HepG2 (cell line): ENCODE measurements around the gene CENPB. TPM values are rescaled to one million over a fixed set of nuclear protein-coding genes. Genes with fewer than 3 reads are reported as not detected.

Source experiments
- CCDC6 ChIP-seq: sonication (generic); formaldehyde crosslinking; IDR thresholded peaks from 2 replicates; pipeline ENCODE4 v1.8.1; 2022; ENCODE audit warnings: mild to moderate bottlenecking, missing genetic modification reagents, moderate library complexity
- CENPT ChIP-seq: sonication (generic); formaldehyde crosslinking; IDR thresholded peaks from 2 replicates; pipeline ENCODE4 v1.8.0; 2022; ENCODE audit warnings: low read depth, mild to moderate bottlenecking, moderate library complexity, missing genetic modification reagents
- FOXJ3 ChIP-seq: sonication (generic); formaldehyde crosslinking; IDR thresholded peaks from 2 replicates; pipeline ENCODE4 v1.4.0; 2020; ENCODE audit warnings: missing genetic modification reagents, mild to moderate bottlenecking, borderline replicate concordance
- GPN1 ChIP-seq: sonication (generic); formaldehyde crosslinking; IDR thresholded peaks from 2 replicates; pipeline ENCODE4 v1.5.1; 2020; ENCODE audit warnings: missing genetic modification reagents, borderline replicate concordance
- HMGXB4 ChIP-seq, 2 experiments: sonication (generic) in 1 of 2; formaldehyde crosslinking in 1 of 2; IDR thresholded peaks; 2 replicates each; pipeline versions ENCODE4 v1.4.0 to v1.6.1; 2018 to 2020; ENCODE audit warnings: missing genetic modification reagents in 2 of 2, borderline replicate concordance in 1 of 2, low read depth in 1 of 2, mild to moderate bottlenecking in 1 of 2, missing biosample characterization in 1 of 2
- HOXA3 ChIP-seq: sonication (generic); formaldehyde crosslinking; IDR thresholded peaks from 2 replicates; pipeline ENCODE4 v1.5.0; 2020; ENCODE audit warnings: missing genetic modification reagents
- KLF6 ChIP-seq: IDR thresholded peaks from 2 replicates; pipeline ENCODE4 v1.8.0; 2016; ENCODE audit warnings: missing biosample characterization, missing genetic modification reagents
- NBN ChIP-seq: fragments of 450-650 bp; conservative IDR thresholded peaks from 2 replicates; pipeline ENCODE4 v1.6.1; 2017
- PAF1 ChIP-seq: IDR thresholded peaks from 2 replicates; pipeline ENCODE4 v1.6.1; 2016; ENCODE audit warnings: missing genetic modification reagents, missing compliant biosample characterization
- TFDP2 ChIP-seq: sonication (generic); formaldehyde crosslinking; IDR thresholded peaks from 2 replicates; pipeline ENCODE4 v1.4.0; 2020; ENCODE audit warnings: missing genetic modification reagents
- THRA ChIP-seq: sonication (generic); formaldehyde crosslinking; IDR thresholded peaks from 2 replicates; pipeline ENCODE4 v1.4.0; 2020; ENCODE audit warnings: missing genetic modification reagents, borderline replicate concordance
- YY1 ChIP-seq: IDR thresholded peaks from 2 replicates; pipeline ENCODE4 v1.6.1; 2011; ENCODE audit warnings: low read length, low read depth, moderate library complexity, mild to moderate bottlenecking; ENCODE audit not compliant: insufficient read depth, insufficient replicate concordance
- ZNF317 ChIP-seq: sonication (generic); formaldehyde crosslinking; IDR thresholded peaks from 2 replicates; pipeline ENCODE4 v1.5.0; 2020; ENCODE audit warnings: mild to moderate bottlenecking, missing genetic modification reagents
- ZNF343 ChIP-seq: sonication (generic); formaldehyde crosslinking; IDR thresholded peaks from 2 replicates; pipeline ENCODE4 v1.4.0; 2020; ENCODE audit warnings: mild to moderate bottlenecking, missing genetic modification reagents
- ZNF441 ChIP-seq: sonication (generic); formaldehyde crosslinking; IDR thresholded peaks from 2 replicates; pipeline ENCODE4 v1.7.0; 2021; ENCODE audit warnings: missing genetic modification reagents, borderline replicate concordance
- ZSCAN9 ChIP-seq: IDR thresholded peaks from 2 replicates; pipeline ENCODE4 v1.6.1; 2016; ENCODE audit warnings: borderline replicate concordance
- ZUFSP ChIP-seq: sonication (generic); formaldehyde crosslinking; IDR thresholded peaks from 2 replicates; pipeline ENCODE4 v1.9.0; 2021; ENCODE audit warnings: missing genetic modification reagents, mild to moderate bottlenecking, borderline replicate concordance
- polyA plus RNA-seq, 8 experiments: library from polyadenylated mRNA; depleted of rRNA in 3 of 8; stranded (reverse) in 7 of 8; unstranded in 1 of 8; fragments of >200 nt; fragmentation: Illumina TruSeq in 4 of 8; extraction: Trizol in 4 of 8; gene quantifications; 2 replicates each; pipeline versions ENCODE4 v1.2.1 to v1.2.3, GENCODE V29; 2011 to 2016; ENCODE audit warnings: low read depth in 4 of 8, missing spikeins in 1 of 8, mixed read lengths in 1 of 8; ENCODE audit not compliant: insufficient read depth in 1 of 8
- total RNA-seq, 5 experiments: library from RNA; depleted of rRNA; stranded (reverse); fragments of >200 nt; fragmentation: Illumina TruSeq; extraction: Trizol; gene quantifications; 2 replicates each; pipeline ENCODE4 v1.2.3, GENCODE V29; 2016; ENCODE audit warnings: low read depth in 1 of 5

The CENPB gene
- total and polyA plus RNA-seq, 2 of the 13 experiments (the other 11 are each of a cell fraction or from before 2014, with no cell fraction given) = 10.4 to 54.5 TPM

- TF ChIP-seq HMGXB4 (CRISPR knock-in tag; IDR thresholded peaks at IDR 0.05; ENCODE audit: borderline replicate concordance in 1 of 2, low read depth in 1 of 2) (peak; percentile 80 to 89), THRA (CRISPR knock-in tag) (peak; percentile 88), TFDP2 (CRISPR knock-in tag) (peak; percentile 92), YY1 (peak; percentile 60), CENPT (peak; percentile 56; the same call in 1 of the 2 replicates), GPN1 (no peak), NBN (no peak), ZNF441 (CRISPR knock-in tag) (peak; percentile 88), FOXJ3 (CRISPR knock-in tag) (peak; percentile 74; the same call in 1 of the 2 replicates), HOXA3 (CRISPR knock-in tag) (peak; percentile 95), CCDC6 (CRISPR knock-in tag) (peak; percentile 96; the same call in 1 of the 2 replicates), ZSCAN9 (peak; percentile 89), ZNF343 (peak; percentile 82; the same call in 1 of the 2 replicates), ZUFSP (CRISPR knock-in tag) (no peak), ZNF317 (peak; percentile 75; the same call in 1 of the 2 replicates), KLF6 (CRISPR knock-in tag) (peak; percentile 99), PAF1 (CRISPR knock-in tag) (no peak)
Measured at GRCh38 chr20:3811467-3812258, 25.1 kb upstream of the CENPB start (continued).
